ENCODE results near the gene RPN2. TPM values are rescaled to one million over a fixed set of nuclear protein-coding genes. Genes with fewer than 3 reads are reported as not detected.
A peak's percentile ranks its signal among the peaks of the same experiment; 100 is the strongest.

RPN2 gene
- polyA plus RNA-seq, 2 donors = 41.5 to 101 TPM

- Histone ChIP-seq H3K27me3 (ENCODE audit: control insufficient read depth in 1 of 2, insufficient read depth in 2 of 2, low read length in 2 of 2) (no peaks in the 10 kb centered on the region), H3K36me3 (ENCODE audit: control insufficient read depth in 2 of 2, insufficient read depth in 2 of 2, low read length in 1 of 2) (peaks cover 22 to 47% of the 10 kb centered on the region in 2 donors), H3K27ac (ENCODE audit: low read depth in 2 of 2, low read length in 1 of 2) (no peak overlapping the region), H3K9me3 (ENCODE audit: control insufficient read depth in 2 of 2, insufficient read depth in 1 of 2, low read depth in 1 of 2, low read length in 1 of 2) (no peaks in the 10 kb centered on the region), H3K4me1 (ENCODE audit: control insufficient read depth in 2 of 2, insufficient read depth in 2 of 2, low read length in 1 of 2) (peaks cover 0 to 4% of the 10 kb centered on the region in 2 donors), H3K4me3 (ENCODE audit: low read depth in 1 of 2, low read length in 2 of 2) (no peak overlapping the region)
- 77 to 79% methylated on average over 6 of the region's 6 CpGs for WGBS, 2 donors
Measured at GRCh38 chr20:37235065-37235464, 55.9 kb downstream of the RPN2 start.

GRCh38 chr20:37236462-37236861 is 57.3 kb downstream of the RPN2 start:
- peaks cover 24 to 41% of the 10 kb centered on the region in 2 donors for H3K36me3 ChIP-seq (ENCODE audit: control insufficient read depth in 2 of 2, insufficient read depth in 2 of 2, low read length in 1 of 2)
- no peak overlapping the region for H3K27ac ChIP-seq (ENCODE audit: low read depth in 2 of 2, low read length in 1 of 2)
- peaks cover 0 to 4% of the 10 kb centered on the region in 2 donors for H3K4me1 ChIP-seq (ENCODE audit: control insufficient read depth in 2 of 2, insufficient read depth in 2 of 2, low read length in 1 of 2)
- no peaks in the 10 kb centered on the region for H3K27me3 ChIP-seq (ENCODE audit: control insufficient read depth in 1 of 2, insufficient read depth in 2 of 2, low read length in 2 of 2)
- H3K9me3 ChIP-seq (ENCODE audit: control insufficient read depth in 2 of 2, insufficient read depth in 1 of 2, low read depth in 1 of 2, low read length in 1 of 2) = no peaks in the 10 kb centered on the region
- no peak overlapping the region for H3K4me3 ChIP-seq (ENCODE audit: low read depth in 1 of 2, low read length in 2 of 2)
- WGBS, 2 donors = 88 to 91% methylated on average over 4 of the region's 4 CpGs

GRCh38 chr20:37237656-37238055 is 58.5 kb downstream of the RPN2 start:
- H3K36me3 ChIP-seq (ENCODE audit: control insufficient read depth in 2 of 2, insufficient read depth in 2 of 2, low read length in 1 of 2) = peaks cover 29 to 35% of the 10 kb centered on the region in 2 donors
- 82 to 93% methylated on average over 5 of the region's 5 CpGs for WGBS, 2 donors
- no peak overlapping the region for H3K27ac ChIP-seq (ENCODE audit: low read depth in 2 of 2, low read length in 1 of 2)
- H3K4me1 ChIP-seq (ENCODE audit: control insufficient read depth in 2 of 2, insufficient read depth in 2 of 2, low read length in 1 of 2) = peaks cover 0 to 4% of the 10 kb centered on the region in 2 donors
- no peak overlapping the region for H3K4me3 ChIP-seq (ENCODE audit: low read depth in 1 of 2, low read length in 2 of 2)
- no peaks in the 10 kb centered on the region for H3K27me3 ChIP-seq (ENCODE audit: control insufficient read depth in 1 of 2, insufficient read depth in 2 of 2, low read length in 2 of 2)
- H3K9me3 ChIP-seq (ENCODE audit: control insufficient read depth in 2 of 2, insufficient read depth in 1 of 2, low read depth in 1 of 2, low read length in 1 of 2) = no peaks in the 10 kb centered on the region

- no peaks in the 10 kb centered on the region for H3K27me3 ChIP-seq (ENCODE audit: control insufficient read depth in 1 of 2, insufficient read depth in 2 of 2, low read length in 2 of 2)
- peaks cover 29 to 38% of the 10 kb centered on the region in 2 donors for H3K36me3 ChIP-seq (ENCODE audit: control insufficient read depth in 2 of 2, insufficient read depth in 2 of 2, low read length in 1 of 2)
- H3K27ac ChIP-seq (ENCODE audit: low read depth in 2 of 2, low read length in 1 of 2) = no peak overlapping the region
- H3K4me3 ChIP-seq (ENCODE audit: low read depth in 1 of 2, low read length in 2 of 2) = no peak overlapping the region
- WGBS, 2 donors = 83 to 88% methylated on average over 6 of the region's 6 CpGs
- peaks cover 0 to 7% of the 10 kb centered on the region in 2 donors for H3K4me1 ChIP-seq (ENCODE audit: control insufficient read depth in 2 of 2, insufficient read depth in 2 of 2, low read length in 1 of 2)
- no peaks in the 10 kb centered on the region for H3K9me3 ChIP-seq (ENCODE audit: control insufficient read depth in 2 of 2, insufficient read depth in 1 of 2, low read depth in 1 of 2, low read length in 1 of 2)
Measured at GRCh38 chr20:37238426-37238825, 59.3 kb downstream of the RPN2 start.

GRCh38 chr20:37238935-37239451 is 59.9 kb downstream of the RPN2 start:
- Histone ChIP-seq H3K4me1 (ENCODE audit: control insufficient read depth in 2 of 2, insufficient read depth in 2 of 2, low read length in 1 of 2) (peaks cover 4 to 11% of the 10 kb centered on the region in 2 donors), H3K4me3 (ENCODE audit: low read depth in 1 of 2, low read length in 2 of 2) (no peak overlapping the region), H3K27ac (ENCODE audit: low read depth in 2 of 2, low read length in 1 of 2) (peak overlapping the region in 1 of 2 donors; percentile 16), H3K27me3 (ENCODE audit: control insufficient read depth in 1 of 2, insufficient read depth in 2 of 2, low read length in 2 of 2) (no peaks in the 10 kb centered on the region), H3K36me3 (ENCODE audit: control insufficient read depth in 2 of 2, insufficient read depth in 2 of 2, low read length in 1 of 2) (peaks cover 26 to 39% of the 10 kb centered on the region in 2 donors), H3K9me3 (ENCODE audit: control insufficient read depth in 2 of 2, insufficient read depth in 1 of 2, low read depth in 1 of 2, low read length in 1 of 2) (no peaks in the 10 kb centered on the region)
- WGBS, 2 donors = 30 to 55% methylated on average over 1 of the region's 1 CpG

- Histone ChIP-seq H3K27me3 (ENCODE audit: control insufficient read depth in 1 of 2, insufficient read depth in 2 of 2, low read length in 2 of 2) (no peaks in the 10 kb centered on the region), H3K27ac (ENCODE audit: low read depth in 2 of 2, low read length in 1 of 2) (peak overlapping the region in 1 of 2 donors; percentile 24), H3K4me3 (ENCODE audit: low read depth in 1 of 2, low read length in 2 of 2) (no peak overlapping the region), H3K36me3 (ENCODE audit: control insufficient read depth in 2 of 2, insufficient read depth in 2 of 2, low read length in 1 of 2) (peaks cover 22 to 33% of the 10 kb centered on the region in 2 donors), H3K9me3 (ENCODE audit: control insufficient read depth in 2 of 2, insufficient read depth in 1 of 2, low read depth in 1 of 2, low read length in 1 of 2) (no peaks in the 10 kb centered on the region), H3K4me1 (ENCODE audit: control insufficient read depth in 2 of 2, insufficient read depth in 2 of 2, low read length in 1 of 2) (peaks cover 4 to 11% of the 10 kb centered on the region in 2 donors)
- 51 to 82% methylated on average over 3 of the region's 3 CpGs for WGBS, 2 donors
Measured at GRCh38 chr20:37240337-37241067, 61.4 kb downstream of the RPN2 start.

- Histone ChIP-seq H3K4me3 (ENCODE audit: low read depth in 1 of 2, low read length in 2 of 2) (no peak overlapping the region), H3K36me3 (ENCODE audit: control insufficient read depth in 2 of 2, insufficient read depth in 2 of 2, low read length in 1 of 2) (peaks cover 12 to 18% of the 10 kb centered on the region in 2 donors), H3K9me3 (ENCODE audit: control insufficient read depth in 2 of 2, insufficient read depth in 1 of 2, low read depth in 1 of 2, low read length in 1 of 2) (no peaks in the 10 kb centered on the region), H3K27ac (ENCODE audit: low read depth in 2 of 2, low read length in 1 of 2) (no peak overlapping the region), H3K4me1 (ENCODE audit: control insufficient read depth in 2 of 2, insufficient read depth in 2 of 2, low read length in 1 of 2) (peaks cover 4 to 11% of the 10 kb centered on the region in 2 donors), H3K27me3 (ENCODE audit: control insufficient read depth in 1 of 2, insufficient read depth in 2 of 2, low read length in 2 of 2) (no peaks in the 10 kb centered on the region)
- WGBS, 2 donors = 47 to 59% methylated on average over 4 of the region's 4 CpGs
Measured at GRCh38 chr20:37242503-37242902, 63.4 kb downstream of the RPN2 start.

- Histone ChIP-seq H3K9me3 (ENCODE audit: control insufficient read depth in 2 of 2, insufficient read depth in 1 of 2, low read depth in 1 of 2, low read length in 1 of 2) (no peaks in the 10 kb centered on the region), H3K27ac (ENCODE audit: low read depth in 2 of 2, low read length in 1 of 2) (peak overlapping the region in 1 of 2 donors; percentile 11), H3K4me3 (ENCODE audit: low read depth in 1 of 2, low read length in 2 of 2) (no peak overlapping the region), H3K36me3 (ENCODE audit: control insufficient read depth in 2 of 2, insufficient read depth in 2 of 2, low read length in 1 of 2) (peaks cover 12 to 14% of the 10 kb centered on the region in 2 donors), H3K27me3 (ENCODE audit: control insufficient read depth in 1 of 2, insufficient read depth in 2 of 2, low read length in 2 of 2) (no peaks in the 10 kb centered on the region), H3K4me1 (ENCODE audit: control insufficient read depth in 2 of 2, insufficient read depth in 2 of 2, low read length in 1 of 2) (peaks cover 4 to 11% of the 10 kb centered on the region in 2 donors)
- 84 to 92% methylated on average over 16 of the region's 16 CpGs for WGBS, 2 donors
Measured at GRCh38 chr20:37243076-37243936, 64.2 kb downstream of the RPN2 start.

- Histone ChIP-seq H3K4me3 (ENCODE audit: low read depth in 1 of 2, low read length in 2 of 2) (no peak overlapping the region), H3K4me1 (ENCODE audit: control insufficient read depth in 2 of 2, insufficient read depth in 2 of 2, low read length in 1 of 2) (peaks cover 4 to 9% of the 10 kb centered on the region in 2 donors), H3K27ac (ENCODE audit: low read depth in 2 of 2, low read length in 1 of 2) (peak overlapping the region in 1 of 2 donors; percentile 11), H3K9me3 (ENCODE audit: control insufficient read depth in 2 of 2, insufficient read depth in 1 of 2, low read depth in 1 of 2, low read length in 1 of 2) (no peaks in the 10 kb centered on the region), H3K36me3 (ENCODE audit: control insufficient read depth in 2 of 2, insufficient read depth in 2 of 2, low read length in 1 of 2) (peaks cover 12% of the 10 kb centered on the region in 2 donors), H3K27me3 (ENCODE audit: control insufficient read depth in 1 of 2, insufficient read depth in 2 of 2, low read length in 2 of 2) (no peaks in the 10 kb centered on the region)
- WGBS, 2 donors = 53 to 61% methylated on average over 8 of the region's 8 CpGs
Measured at GRCh38 chr20:37243937-37244571, 64.9 kb downstream of the RPN2 start.

Data from esophagus (tissue), 2 donors.